Liver (tissue), 9 donors: ENCODE data around the gene TNFSF12. TPM values are rescaled to one million over a fixed set of nuclear protein-coding genes. Genes with fewer than 3 reads are reported as not detected.

Experiments used
- DNase-seq: peaks from one replicate; pipeline ENCODE4 v3.0.0-alpha.2; 2017; ENCODE audit warnings: low spot score
- H3K27ac ChIP-seq, 2 donors: one replicate each; pipeline ENCODE4 v1.7.0; 2013; ENCODE audit warnings: inconsistent platforms in 2 of 2, low read length in 2 of 2, control low read depth in 1 of 2, low read depth in 1 of 2, mild to moderate bottlenecking in 1 of 2
- H3K27me3 ChIP-seq, 4 donors: one replicate each; pipeline versions ENCODE4 v1.6.1 to v1.7.0; 2013; ENCODE audit warnings: low read length in 3 of 4, inconsistent platforms in 1 of 4, mild to moderate bottlenecking in 1 of 4, moderate library complexity in 1 of 4; ENCODE audit not compliant: control insufficient read depth in 4 of 4, insufficient read depth in 4 of 4
- H3K36me3 ChIP-seq, 4 donors: one replicate each; pipeline versions ENCODE4 v1.6.1 to v1.7.0; 2013; ENCODE audit warnings: low read length in 3 of 4, mild to moderate bottlenecking in 3 of 4, low read depth in 1 of 4, moderate library complexity in 1 of 4; ENCODE audit not compliant: control insufficient read depth in 4 of 4, insufficient read depth in 3 of 4
- H3K4me1 ChIP-seq, 4 donors: one replicate each; pipeline versions ENCODE4 v1.6.1 to v1.7.0; 2013; ENCODE audit warnings: low read length in 3 of 4, mild to moderate bottlenecking in 3 of 4, moderate library complexity in 1 of 4; ENCODE audit not compliant: control insufficient read depth in 4 of 4, insufficient read depth in 4 of 4
- H3K4me3 ChIP-seq, 3 donors: one replicate each; pipeline versions ENCODE4 v1.6.1 to v1.7.0; 2013; ENCODE audit warnings: low read length in 3 of 3, control low read depth in 1 of 3, low read depth in 1 of 3, mild to moderate bottlenecking in 1 of 3
- H3K9ac ChIP-seq, 2 donors: one replicate each; pipeline ENCODE4 v1.7.0; 2013; ENCODE audit warnings: low read length in 2 of 2, mild to moderate bottlenecking in 2 of 2, moderate library complexity in 2 of 2, control low read depth in 1 of 2, low read depth in 1 of 2
- H3K9me3 ChIP-seq, 4 donors: one replicate each; pipeline versions ENCODE4 v1.6.1 to v1.7.0; 2013; ENCODE audit warnings: low read length in 3 of 4; ENCODE audit not compliant: control insufficient read depth in 4 of 4
- EGR1 ChIP-seq, 2 donors: IDR thresholded peaks; 2 replicates each; pipeline ENCODE4 v1.6.1; 2016 to 2018; ENCODE audit warnings: antibody characterized with exemption in 2 of 2, low read depth in 2 of 2
- FOXA1 ChIP-seq: IDR thresholded peaks from 2 replicates; pipeline ENCODE4 v1.6.1; 2016; ENCODE audit warnings: antibody characterized with exemption
- FOXA2 ChIP-seq: IDR thresholded peaks from 2 replicates; pipeline ENCODE4 v1.6.1; 2016; ENCODE audit warnings: antibody characterized with exemption
- GABPA ChIP-seq, 2 donors: IDR thresholded peaks in 1 of 2; conservative IDR thresholded peaks in 1 of 2; 2 replicates each; pipeline ENCODE4 v1.6.1; 2016; ENCODE audit warnings: antibody characterized with exemption in 2 of 2, mild to moderate bottlenecking in 1 of 2, moderate library complexity in 1 of 2
- HNF4A ChIP-seq, 2 donors: conservative IDR thresholded peaks; 2 replicates each; pipeline ENCODE4 v1.6.1; 2016; ENCODE audit warnings: antibody characterized with exemption in 2 of 2, mild to moderate bottlenecking in 2 of 2
- HNF4G ChIP-seq: IDR thresholded peaks from 2 replicates; pipeline ENCODE4 v1.6.1; 2016; ENCODE audit warnings: antibody characterized with exemption
- JUND ChIP-seq, 2 donors: IDR thresholded peaks; 2 replicates each; pipeline ENCODE4 v1.6.1; 2016; ENCODE audit warnings: antibody characterized with exemption in 2 of 2
- NR2F2 ChIP-seq: IDR thresholded peaks from 2 replicates; pipeline ENCODE4 v1.6.1; 2016; ENCODE audit warnings: antibody characterized with exemption
- RAD21 ChIP-seq, 2 donors: IDR thresholded peaks; 2 replicates each; pipeline ENCODE4 v1.6.1; 2016; ENCODE audit warnings: antibody characterized with exemption in 2 of 2, mild to moderate bottlenecking in 2 of 2
- RXRA ChIP-seq, 2 donors: IDR thresholded peaks; 2 replicates each; pipeline ENCODE4 v1.6.1; 2017 to 2018; ENCODE audit warnings: antibody characterized with exemption in 2 of 2, mild to moderate bottlenecking in 1 of 2
- SP1 ChIP-seq: IDR thresholded peaks from 2 replicates; pipeline ENCODE4 v1.6.1; 2018; ENCODE audit warnings: antibody characterized with exemption, mild to moderate bottlenecking
- TAF1 ChIP-seq: conservative IDR thresholded peaks from 2 replicates; pipeline ENCODE4 v1.6.1; 2016; ENCODE audit warnings: antibody characterized with exemption, mild to moderate bottlenecking
- YY1 ChIP-seq: IDR thresholded peaks from 2 replicates; pipeline ENCODE4 v1.6.1; 2016; ENCODE audit warnings: antibody characterized with exemption, mild to moderate bottlenecking
- WGBS: extraction: QIAGEN DNeasy Blood & Tissue Kit; methylation state at CpG from one replicate; pipeline ENCODE4 v1.1.7; 2013; 5-methylcytosine and 5-hydroxymethylcytosine counted together
- polyA plus RNA-seq, 2 donors: library from polyadenylated mRNA; stranded (reverse) in 1 of 2; unstranded in 1 of 2; fragments of 200-250 nt in 1 of 2; fragments of >200 nt in 1 of 2; fragmentation: Nextera tagmentation in 1 of 2; extraction: Ambion mirVana in 1 of 2; gene quantifications; one replicate each; pipeline versions ENCODE4 v1.2.1 to v1.2.3, GENCODE V29; 2013 to 2015
- total RNA-seq, 2 donors: library from RNA; depleted of rRNA; stranded (reverse); fragments of >200 nt; gene quantifications; one replicate each; pipeline ENCODE4 v1.2.3, GENCODE V29; 2014
- TF ChIP-seq, protein P1 (sequence below): IDR thresholded peaks from 2 replicates; pipeline ENCODE4 v1.6.1; 2016; ENCODE audit warnings: antibody characterized with exemption, mild to moderate bottlenecking
- TF ChIP-seq, protein P2 (sequence below): IDR thresholded peaks from 2 replicates; pipeline ENCODE4 v1.6.1; 2016; ENCODE audit warnings: antibody characterized with exemption
- TF ChIP-seq, protein P3 (sequence below): fragments of 150-350 bp; IDR thresholded peaks from 2 replicates; pipeline ENCODE4 v1.5.1; 2017; ENCODE audit warnings: improper control_type of control experiment, low read depth, low read length; ENCODE audit not compliant: missing input control
- TF ChIP-seq, protein P4 (sequence below): IDR thresholded peaks from 2 replicates; pipeline ENCODE4 v1.6.1; 2016; ENCODE audit warnings: antibody characterized with exemption
- TF ChIP-seq, protein P5 (sequence below): IDR thresholded peaks from 2 replicates; pipeline ENCODE4 v1.6.1; 2016; ENCODE audit warnings: antibody characterized with exemption
- donor health status: healthy.
- donor health status: healthy.
- donor health status: healthy.
- donor health status: healthy.
- donor health status: healthy.

Gene TNFSF12
- total and polyA plus RNA-seq, 4 donors, result 4.2 to 13.1 (median 5.4) TPM

DNA sequence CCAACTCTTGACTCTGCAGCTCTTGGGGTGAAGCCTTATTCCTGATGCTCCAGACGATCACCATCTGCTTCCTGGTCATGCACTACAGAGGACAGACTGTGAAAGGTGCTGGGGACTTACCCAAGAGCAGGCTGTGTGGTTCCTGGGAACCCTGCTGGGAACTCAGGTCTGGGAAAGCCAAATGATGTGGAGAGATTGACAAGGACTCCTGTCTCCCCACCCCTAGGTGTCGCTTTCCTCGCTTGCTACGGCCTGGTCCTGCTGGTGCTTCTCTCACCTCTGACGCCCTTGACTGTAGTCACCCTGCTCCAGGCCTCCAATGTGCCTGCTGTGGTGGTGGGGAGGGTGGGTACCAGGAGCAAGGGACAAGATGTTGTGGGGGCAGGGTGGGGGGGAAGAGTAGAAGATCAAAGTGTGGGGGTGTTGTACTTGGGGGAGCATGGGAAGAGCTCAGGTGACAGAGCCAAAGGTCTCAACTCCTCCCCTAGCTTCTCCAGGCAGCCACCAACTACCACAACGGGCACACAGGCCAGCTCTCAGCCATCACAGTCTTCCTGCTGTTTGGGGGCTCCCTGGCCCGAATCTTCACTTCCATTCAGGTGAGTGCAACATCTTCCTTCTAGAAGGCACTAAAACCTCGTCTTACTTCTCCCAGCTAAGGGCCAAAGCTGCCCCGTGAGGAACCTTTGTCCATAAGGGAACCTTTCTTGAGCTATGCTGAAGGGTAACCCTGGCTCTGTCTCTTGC lies 38.0 kb downstream of the TNFSF12 start:
- H3K4me1 ChIP-seq, result peaks cover 5 to 30% (median 16%) of the 10 kb centered on the region in 4 donors
- no peak overlapping the region for H3K9ac ChIP-seq
- 74% methylated on average over 9 of the region's 9 CpGs for WGBS
- H3K27ac ChIP-seq, result no peak overlapping the region
- no peaks in the 10 kb centered on the region for H3K27me3 ChIP-seq
- peak; percentile 57 for DNase-seq
- peaks cover 7 to 24% (median 10%) of the 10 kb centered on the region in 4 donors for H3K36me3 ChIP-seq
- H3K9me3 ChIP-seq, result no peaks in the 10 kb centered on the region
- TF ChIP-seq RAD21 (IDR thresholded peaks at IDR 0.05), result peak; percentile 31 to 57
- TF ChIP-seq YY1, result no peak
- TF ChIP-seq GABPA (IDR thresholded peaks at IDR 0.05 in 1 of 2, conservative IDR thresholded peaks at IDR 0.05 in 1 of 2), result no peak
- TF ChIP-seq SP1, result no peak
- TF ChIP-seq, protein P1, sequence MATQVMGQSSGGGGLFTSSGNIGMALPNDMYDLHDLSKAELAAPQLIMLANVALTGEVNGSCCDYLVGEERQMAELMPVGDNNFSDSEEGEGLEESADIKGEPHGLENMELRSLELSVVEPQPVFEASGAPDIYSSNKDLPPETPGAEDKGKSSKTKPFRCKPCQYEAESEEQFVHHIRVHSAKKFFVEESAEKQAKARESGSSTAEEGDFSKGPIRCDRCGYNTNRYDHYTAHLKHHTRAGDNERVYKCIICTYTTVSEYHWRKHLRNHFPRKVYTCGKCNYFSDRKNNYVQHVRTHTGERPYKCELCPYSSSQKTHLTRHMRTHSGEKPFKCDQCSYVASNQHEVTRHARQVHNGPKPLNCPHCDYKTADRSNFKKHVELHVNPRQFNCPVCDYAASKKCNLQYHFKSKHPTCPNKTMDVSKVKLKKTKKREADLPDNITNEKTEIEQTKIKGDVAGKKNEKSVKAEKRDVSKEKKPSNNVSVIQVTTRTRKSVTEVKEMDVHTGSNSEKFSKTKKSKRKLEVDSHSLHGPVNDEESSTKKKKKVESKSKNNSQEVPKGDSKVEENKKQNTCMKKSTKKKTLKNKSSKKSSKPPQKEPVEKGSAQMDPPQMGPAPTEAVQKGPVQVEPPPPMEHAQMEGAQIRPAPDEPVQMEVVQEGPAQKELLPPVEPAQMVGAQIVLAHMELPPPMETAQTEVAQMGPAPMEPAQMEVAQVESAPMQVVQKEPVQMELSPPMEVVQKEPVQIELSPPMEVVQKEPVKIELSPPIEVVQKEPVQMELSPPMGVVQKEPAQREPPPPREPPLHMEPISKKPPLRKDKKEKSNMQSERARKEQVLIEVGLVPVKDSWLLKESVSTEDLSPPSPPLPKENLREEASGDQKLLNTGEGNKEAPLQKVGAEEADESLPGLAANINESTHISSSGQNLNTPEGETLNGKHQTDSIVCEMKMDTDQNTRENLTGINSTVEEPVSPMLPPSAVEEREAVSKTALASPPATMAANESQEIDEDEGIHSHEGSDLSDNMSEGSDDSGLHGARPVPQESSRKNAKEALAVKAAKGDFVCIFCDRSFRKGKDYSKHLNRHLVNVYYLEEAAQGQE, result no peak
- TF ChIP-seq, protein P2, sequence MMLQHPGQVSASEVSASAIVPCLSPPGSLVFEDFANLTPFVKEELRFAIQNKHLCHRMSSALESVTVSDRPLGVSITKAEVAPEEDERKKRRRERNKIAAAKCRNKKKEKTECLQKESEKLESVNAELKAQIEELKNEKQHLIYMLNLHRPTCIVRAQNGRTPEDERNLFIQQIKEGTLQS, result no peak
- no peak overlapping the region for H3K4me3 ChIP-seq

DNA sequence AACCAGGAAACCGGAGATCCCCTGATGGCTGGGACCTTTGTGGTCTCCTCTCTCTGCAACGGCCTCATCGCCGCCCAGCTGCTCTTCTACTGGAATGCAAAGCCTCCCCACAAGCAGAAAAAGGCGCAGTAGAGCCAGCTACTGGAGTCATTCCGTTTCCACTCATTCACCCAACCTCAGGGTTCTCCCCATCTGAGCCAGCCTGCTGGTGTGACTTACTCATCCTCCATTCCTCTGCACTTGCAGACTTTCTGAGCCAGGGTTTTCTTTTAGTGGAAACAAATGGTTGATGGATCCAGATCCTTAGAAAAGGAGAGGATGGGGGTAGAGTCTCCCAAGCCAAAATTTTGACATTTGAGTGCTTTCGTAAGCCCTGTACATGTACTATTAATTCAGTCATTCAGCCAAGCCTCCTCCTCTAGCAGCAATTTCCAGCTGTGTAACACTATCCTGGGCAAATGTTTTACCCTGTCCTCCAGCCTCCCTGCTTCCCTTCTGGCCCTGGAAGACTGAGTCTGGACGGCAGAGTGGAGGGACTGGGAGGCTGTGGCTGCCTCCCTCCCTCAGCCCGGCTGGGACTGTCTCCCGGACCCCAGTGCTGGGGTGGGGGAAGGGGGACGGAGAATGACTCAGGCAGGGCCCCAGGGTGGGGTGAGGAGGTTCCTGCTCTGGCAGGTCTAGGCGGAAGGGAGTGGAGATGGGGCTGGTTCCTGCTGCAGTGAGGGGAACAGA lies 38.7 kb downstream of the TNFSF12 start:
- no peak for DNase-seq
- no peaks in the 10 kb centered on the region for H3K9me3 ChIP-seq
- H3K36me3 ChIP-seq, result peaks cover 14 to 31% (median 17%) of the 10 kb centered on the region in 4 donors
- no peak overlapping the region for H3K9ac ChIP-seq
- no peaks in the 10 kb centered on the region for H3K27me3 ChIP-seq
- no peak overlapping the region for H3K27ac ChIP-seq
- 87% methylated on average over 12 of the region's 12 CpGs for WGBS
- H3K4me1 ChIP-seq, result peaks cover 3 to 23% (median 12%) of the 10 kb centered on the region in 4 donors
- no peak for TF ChIP-seq RAD21 (IDR thresholded peaks at IDR 0.05)
- no peak for TF ChIP-seq HNF4A (conservative IDR thresholded peaks at IDR 0.05)
- no peak for TF ChIP-seq SP1
- no peak for TF ChIP-seq FOXA1
- TF ChIP-seq, protein P3, sequence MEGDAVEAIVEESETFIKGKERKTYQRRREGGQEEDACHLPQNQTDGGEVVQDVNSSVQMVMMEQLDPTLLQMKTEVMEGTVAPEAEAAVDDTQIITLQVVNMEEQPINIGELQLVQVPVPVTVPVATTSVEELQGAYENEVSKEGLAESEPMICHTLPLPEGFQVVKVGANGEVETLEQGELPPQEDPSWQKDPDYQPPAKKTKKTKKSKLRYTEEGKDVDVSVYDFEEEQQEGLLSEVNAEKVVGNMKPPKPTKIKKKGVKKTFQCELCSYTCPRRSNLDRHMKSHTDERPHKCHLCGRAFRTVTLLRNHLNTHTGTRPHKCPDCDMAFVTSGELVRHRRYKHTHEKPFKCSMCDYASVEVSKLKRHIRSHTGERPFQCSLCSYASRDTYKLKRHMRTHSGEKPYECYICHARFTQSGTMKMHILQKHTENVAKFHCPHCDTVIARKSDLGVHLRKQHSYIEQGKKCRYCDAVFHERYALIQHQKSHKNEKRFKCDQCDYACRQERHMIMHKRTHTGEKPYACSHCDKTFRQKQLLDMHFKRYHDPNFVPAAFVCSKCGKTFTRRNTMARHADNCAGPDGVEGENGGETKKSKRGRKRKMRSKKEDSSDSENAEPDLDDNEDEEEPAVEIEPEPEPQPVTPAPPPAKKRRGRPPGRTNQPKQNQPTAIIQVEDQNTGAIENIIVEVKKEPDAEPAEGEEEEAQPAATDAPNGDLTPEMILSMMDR, result no peak
- no peak for TF ChIP-seq HNF4G
- TF ChIP-seq, protein P4, sequence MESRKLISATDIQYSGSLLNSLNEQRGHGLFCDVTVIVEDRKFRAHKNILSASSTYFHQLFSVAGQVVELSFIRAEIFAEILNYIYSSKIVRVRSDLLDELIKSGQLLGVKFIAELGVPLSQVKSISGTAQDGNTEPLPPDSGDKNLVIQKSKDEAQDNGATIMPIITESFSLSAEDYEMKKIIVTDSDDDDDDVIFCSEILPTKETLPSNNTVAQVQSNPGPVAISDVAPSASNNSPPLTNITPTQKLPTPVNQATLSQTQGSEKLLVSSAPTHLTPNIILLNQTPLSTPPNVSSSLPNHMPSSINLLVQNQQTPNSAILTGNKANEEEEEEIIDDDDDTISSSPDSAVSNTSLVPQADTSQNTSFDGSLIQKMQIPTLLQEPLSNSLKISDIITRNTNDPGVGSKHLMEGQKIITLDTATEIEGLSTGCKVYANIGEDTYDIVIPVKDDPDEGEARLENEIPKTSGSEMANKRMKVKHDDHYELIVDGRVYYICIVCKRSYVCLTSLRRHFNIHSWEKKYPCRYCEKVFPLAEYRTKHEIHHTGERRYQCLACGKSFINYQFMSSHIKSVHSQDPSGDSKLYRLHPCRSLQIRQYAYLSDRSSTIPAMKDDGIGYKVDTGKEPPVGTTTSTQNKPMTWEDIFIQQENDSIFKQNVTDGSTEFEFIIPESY, result no peak
- TF ChIP-seq, protein P2, result no peak
- no peak for TF ChIP-seq TAF1
- TF ChIP-seq, protein P5, sequence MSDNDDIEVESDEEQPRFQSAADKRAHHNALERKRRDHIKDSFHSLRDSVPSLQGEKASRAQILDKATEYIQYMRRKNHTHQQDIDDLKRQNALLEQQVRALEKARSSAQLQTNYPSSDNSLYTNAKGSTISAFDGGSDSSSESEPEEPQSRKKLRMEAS, result no peak
- no peak for TF ChIP-seq GABPA (IDR thresholded peaks at IDR 0.05 in 1 of 2, conservative IDR thresholded peaks at IDR 0.05 in 1 of 2)
- TF ChIP-seq YY1, result no peak
- TF ChIP-seq JUND (IDR thresholded peaks at IDR 0.05), result no peak
- TF ChIP-seq FOXA2, result no peak
- TF ChIP-seq RXRA (IDR thresholded peaks at IDR 0.05), result no peak
- no peak for TF ChIP-seq EGR1 (IDR thresholded peaks at IDR 0.05; ENCODE audit: low read depth in 2 of 2)
- TF ChIP-seq, protein P1, result no peak
- TF ChIP-seq NR2F2, result no peak
- H3K4me3 ChIP-seq, result no peak overlapping the region
